Fibroblast of pulmonary artery (primary cell): ENCODE data around the gene KCNJ10.

Experiments
- DNase-seq: peaks from one replicate; pipeline ENCODE4 v3.0.0-alpha.2; 2010; ENCODE audit warnings: low read depth
- H3K4me3 ChIP-seq: replicated peaks from 2 replicates; pipeline ENCODE4 v1.5.1; 2011; ENCODE audit warnings: low read depth, mild to moderate bottlenecking, control low read depth, low read length, moderate library complexity
- TF ChIP-seq, protein P1 (sequence below): IDR thresholded peaks from 2 replicates; pipeline ENCODE4 v1.5.1; 2011; ENCODE audit warnings: mild to moderate bottlenecking, control low read depth, low read length, inconsistent platforms; ENCODE audit errors: missing control alignments

KCNJ10 gene

DNA sequence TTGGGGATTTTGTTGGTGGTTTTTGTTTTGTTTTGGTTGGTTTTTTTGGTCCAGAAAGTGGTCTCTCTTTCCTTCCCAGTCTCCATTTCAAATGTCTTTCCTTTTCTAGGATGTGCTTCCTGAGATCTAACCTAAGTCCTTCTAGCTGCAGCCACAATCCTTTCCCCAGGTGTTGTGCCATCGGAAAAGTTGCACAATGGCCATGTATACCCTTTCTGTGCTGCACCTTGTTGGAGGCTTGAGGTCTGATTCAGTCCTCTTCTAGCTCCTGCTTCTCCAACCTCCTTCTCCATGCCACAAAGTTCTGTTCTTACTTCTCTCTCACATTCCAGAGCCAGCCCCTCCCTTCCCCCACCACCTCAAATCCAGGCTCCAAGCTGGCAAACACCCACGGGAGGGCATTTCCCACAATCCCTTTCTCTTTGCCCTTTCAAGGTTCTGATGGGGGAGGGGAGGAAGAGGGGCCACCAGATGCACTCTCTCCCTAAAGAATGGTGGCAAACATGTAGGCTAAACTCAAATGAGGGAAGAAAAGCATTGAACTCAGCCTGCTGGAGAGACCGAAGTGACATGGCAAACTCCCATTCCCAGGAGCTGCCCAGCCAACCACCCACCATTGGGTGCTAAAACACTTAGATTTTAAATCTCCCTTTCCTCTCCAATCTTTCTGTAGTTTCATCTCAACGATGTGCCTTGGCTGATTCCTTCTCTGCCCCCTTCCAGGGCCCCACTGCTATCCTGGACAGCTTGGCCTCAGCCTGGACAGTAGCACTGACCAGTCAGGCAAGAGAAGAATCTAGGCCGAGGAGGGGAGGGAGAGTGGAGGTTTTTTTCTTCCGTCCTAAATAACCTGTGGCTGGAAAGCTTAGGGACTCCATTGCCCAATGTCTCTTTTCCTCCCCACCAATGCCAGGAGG is 2.9 kb downstream of the KCNJ10 start:
- no peak overlapping the region for H3K4me3 ChIP-seq
- TF ChIP-seq, protein P1, sequence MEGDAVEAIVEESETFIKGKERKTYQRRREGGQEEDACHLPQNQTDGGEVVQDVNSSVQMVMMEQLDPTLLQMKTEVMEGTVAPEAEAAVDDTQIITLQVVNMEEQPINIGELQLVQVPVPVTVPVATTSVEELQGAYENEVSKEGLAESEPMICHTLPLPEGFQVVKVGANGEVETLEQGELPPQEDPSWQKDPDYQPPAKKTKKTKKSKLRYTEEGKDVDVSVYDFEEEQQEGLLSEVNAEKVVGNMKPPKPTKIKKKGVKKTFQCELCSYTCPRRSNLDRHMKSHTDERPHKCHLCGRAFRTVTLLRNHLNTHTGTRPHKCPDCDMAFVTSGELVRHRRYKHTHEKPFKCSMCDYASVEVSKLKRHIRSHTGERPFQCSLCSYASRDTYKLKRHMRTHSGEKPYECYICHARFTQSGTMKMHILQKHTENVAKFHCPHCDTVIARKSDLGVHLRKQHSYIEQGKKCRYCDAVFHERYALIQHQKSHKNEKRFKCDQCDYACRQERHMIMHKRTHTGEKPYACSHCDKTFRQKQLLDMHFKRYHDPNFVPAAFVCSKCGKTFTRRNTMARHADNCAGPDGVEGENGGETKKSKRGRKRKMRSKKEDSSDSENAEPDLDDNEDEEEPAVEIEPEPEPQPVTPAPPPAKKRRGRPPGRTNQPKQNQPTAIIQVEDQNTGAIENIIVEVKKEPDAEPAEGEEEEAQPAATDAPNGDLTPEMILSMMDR, result no peak
- no peak for DNase-seq

GRCh38 chr1:160064746-160065145 is 5.2 kb downstream of the KCNJ10 start:
- no peak overlapping the region for H3K4me3 ChIP-seq
- DNase-seq, result no peak
- TF ChIP-seq, protein P1, result no peak

- H3K4me3 ChIP-seq, result no peak overlapping the region
- TF ChIP-seq, protein P1, result no peak
- no peak for DNase-seq
Measured at GRCh38 chr1:160064164-160064563, 5.8 kb downstream of the KCNJ10 start.

DNA sequence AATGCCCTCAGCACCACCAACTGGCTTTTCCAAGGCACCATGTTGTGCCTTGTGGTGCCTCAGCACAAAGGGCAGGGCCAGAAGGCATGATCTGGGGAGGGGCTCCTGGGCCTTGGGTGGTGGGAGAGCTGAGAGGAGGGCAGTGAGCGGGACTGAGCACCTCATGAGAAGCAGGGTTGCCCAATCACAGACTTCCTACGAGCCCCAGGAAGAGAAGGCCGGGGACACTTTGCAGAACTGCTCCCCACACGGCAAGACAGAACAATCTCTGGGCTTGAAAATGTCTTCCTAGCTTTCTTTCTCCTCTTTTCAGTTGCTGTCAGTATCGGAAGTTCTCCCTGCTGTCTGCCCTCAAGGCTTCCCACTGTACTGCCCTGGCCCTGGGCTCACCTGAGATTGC is 6.8 kb downstream of the KCNJ10 start:
- DNase-seq, result no peak
- no peak overlapping the region for H3K4me3 ChIP-seq
- TF ChIP-seq, protein P1, result no peak

GRCh38 chr1:160062230-160062532 is 7.8 kb downstream of the KCNJ10 start:
- no peak overlapping the region for H3K4me3 ChIP-seq
- no peak for DNase-seq
- TF ChIP-seq, protein P1, result no peak

DNA sequence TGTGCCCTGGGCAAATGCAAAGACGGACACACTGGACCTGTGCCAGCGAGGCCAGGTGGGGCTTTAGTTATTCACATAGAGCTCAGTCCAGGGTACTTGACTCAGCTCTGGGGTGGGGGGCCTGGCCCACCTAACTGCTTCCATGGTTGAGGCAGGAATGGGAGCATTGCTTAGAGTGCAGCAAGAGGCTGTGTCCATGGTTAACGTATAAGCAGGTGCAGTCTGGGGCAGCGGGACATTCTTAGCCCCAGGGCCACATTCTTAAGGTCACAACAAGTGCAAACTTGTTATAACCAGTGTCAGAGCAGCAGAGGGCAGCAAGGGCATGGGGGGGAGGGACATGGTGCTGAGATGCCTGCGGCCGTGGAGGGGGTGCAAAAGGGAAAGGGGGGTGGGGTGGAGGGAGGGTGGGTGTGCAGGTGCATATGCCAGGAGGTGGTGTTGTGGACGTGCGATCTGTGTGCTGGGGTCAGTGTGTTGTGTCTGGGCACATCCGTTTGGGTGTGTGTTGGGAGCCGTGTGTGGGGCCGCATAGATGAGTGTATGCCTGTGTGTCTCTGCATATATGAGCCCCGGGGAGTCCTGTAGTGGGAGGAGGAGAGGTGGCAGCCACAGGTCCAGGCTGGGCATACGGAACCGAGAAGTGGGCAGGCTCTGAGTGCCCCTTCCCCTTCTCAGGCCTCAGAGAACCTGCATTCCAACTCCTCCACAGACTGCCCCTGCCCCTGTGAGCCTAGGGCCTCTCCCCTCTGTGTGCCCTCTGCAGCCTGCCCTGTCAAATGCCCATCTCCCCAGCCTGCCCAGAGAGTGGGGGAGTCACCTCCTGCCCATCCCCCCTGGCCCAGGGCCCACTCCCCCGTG is 8.4 kb downstream of the KCNJ10 start:
- no peak overlapping the region for H3K4me3 ChIP-seq
- no peak for DNase-seq
- TF ChIP-seq, protein P1, result no peak
